Brain microvascular endothelial cell (primary cell): ENCODE results near the gene NCK1.

Experiments used
- DNase-seq: peaks from one replicate; pipeline ENCODE4 v3.0.0-alpha.2; 2020
- H3K27ac ChIP-seq: fragments of 250-450 bp; sonication (Bioruptor Pico); 2 replicates; pipeline ENCODE4 v1.5.1; 2020; ENCODE audit warnings: mild to moderate bottlenecking, moderate library complexity
- H3K27me3 ChIP-seq: fragments of 250-450 bp; sonication (Bioruptor Pico); replicated peaks from 2 replicates; pipeline ENCODE4 v1.5.1; 2020; ENCODE audit warnings: mild to moderate bottlenecking
- H3K36me3 ChIP-seq: fragments of 250-450 bp; sonication (Bioruptor Pico); replicated peaks from 2 replicates; pipeline ENCODE4 v1.5.1; 2020; ENCODE audit warnings: mild to moderate bottlenecking
- H3K4me3 ChIP-seq: 2 replicates; pipeline ENCODE4 v1.5.1; 2011; ENCODE audit warnings: low read depth, mild to moderate bottlenecking, control low read depth, low read length, moderate library complexity
- in situ Hi-C: cut with HindIII; loops from 2 replicates; pipeline ENCODE4 v1.10.0; 2017; ENCODE audit warnings: low sequenced_read_pairs, low pct_ligation_motif_present
- TF ChIP-seq, protein P1 (sequence below): IDR thresholded peaks from 2 replicates; pipeline ENCODE4 v1.5.1; 2011; ENCODE audit warnings: low read depth, mild to moderate bottlenecking, moderate library complexity, low read length, control low read depth, inconsistent platforms; ENCODE audit errors: missing control alignments

NCK1 gene

DNA sequence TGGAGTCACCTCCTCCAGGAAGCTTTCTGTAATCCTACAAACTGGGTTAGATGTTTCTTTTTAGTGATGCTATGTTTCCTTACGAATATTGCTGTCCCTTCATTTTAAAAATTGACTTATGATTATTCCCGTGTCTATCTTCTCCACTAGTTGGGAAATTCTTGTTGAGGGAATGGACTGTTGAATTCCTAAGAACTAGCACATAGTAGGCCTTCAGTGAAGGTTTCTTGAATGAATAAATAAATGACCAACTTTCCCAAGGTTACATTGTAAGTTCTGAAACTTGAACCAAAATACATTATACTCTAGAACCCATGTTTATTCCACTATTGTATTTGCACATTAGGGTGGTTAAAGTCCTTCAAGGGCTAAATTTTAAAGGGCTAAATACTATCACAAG is 95.0 kb downstream of the NCK1 start:
- TF ChIP-seq, protein P1, sequence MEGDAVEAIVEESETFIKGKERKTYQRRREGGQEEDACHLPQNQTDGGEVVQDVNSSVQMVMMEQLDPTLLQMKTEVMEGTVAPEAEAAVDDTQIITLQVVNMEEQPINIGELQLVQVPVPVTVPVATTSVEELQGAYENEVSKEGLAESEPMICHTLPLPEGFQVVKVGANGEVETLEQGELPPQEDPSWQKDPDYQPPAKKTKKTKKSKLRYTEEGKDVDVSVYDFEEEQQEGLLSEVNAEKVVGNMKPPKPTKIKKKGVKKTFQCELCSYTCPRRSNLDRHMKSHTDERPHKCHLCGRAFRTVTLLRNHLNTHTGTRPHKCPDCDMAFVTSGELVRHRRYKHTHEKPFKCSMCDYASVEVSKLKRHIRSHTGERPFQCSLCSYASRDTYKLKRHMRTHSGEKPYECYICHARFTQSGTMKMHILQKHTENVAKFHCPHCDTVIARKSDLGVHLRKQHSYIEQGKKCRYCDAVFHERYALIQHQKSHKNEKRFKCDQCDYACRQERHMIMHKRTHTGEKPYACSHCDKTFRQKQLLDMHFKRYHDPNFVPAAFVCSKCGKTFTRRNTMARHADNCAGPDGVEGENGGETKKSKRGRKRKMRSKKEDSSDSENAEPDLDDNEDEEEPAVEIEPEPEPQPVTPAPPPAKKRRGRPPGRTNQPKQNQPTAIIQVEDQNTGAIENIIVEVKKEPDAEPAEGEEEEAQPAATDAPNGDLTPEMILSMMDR, result no peak
- DNase-seq, result no peak
- Histone ChIP-seq H3K27me3 (no peaks in the 10 kb centered on the region), H3K27ac (no peak overlapping the region), H3K4me3 (no peak overlapping the region), H3K36me3 (no peaks in the 10 kb centered on the region)
- in situ Hi-C loops, result no loop called here

DNA sequence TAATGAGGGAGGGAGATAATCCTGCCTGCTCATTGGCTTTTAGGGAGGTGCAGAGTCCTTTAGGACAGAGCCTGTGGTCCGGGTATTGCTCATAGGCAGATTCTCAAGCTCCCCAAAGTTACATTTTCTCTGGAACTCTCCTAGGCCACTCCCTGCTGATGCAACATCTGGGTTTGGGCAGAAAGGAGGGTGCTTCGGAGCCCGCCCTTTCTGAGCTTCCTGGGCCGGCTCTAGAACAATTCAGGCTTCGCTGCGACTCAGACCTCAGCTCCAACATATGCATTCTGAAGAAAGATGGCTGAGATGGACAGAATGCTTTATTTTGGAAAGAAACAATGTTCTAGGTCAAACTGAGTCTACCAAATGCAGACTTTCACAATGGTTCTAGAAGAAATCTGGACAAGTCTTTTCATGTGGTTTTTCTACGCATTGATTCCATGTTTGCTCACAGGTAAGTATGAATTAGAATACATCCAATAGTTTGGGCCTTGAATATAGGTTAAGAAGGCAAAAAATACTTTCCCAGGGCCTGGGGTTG is 95.8 kb downstream of the NCK1 start, which contains the start of gene IL20RB:
Gene IL20RB (plus strand): TSS at position 233 of the 538 bp plus-strand sequence. CDS start 131 bp downstream, at position 364.
- no peaks in the 10 kb centered on the region for H3K27me3 ChIP-seq
- TF ChIP-seq, protein P1, result no peak
- no peaks in the 10 kb centered on the region for H3K36me3 ChIP-seq
- in situ Hi-C loops, result no loop called here
- no peak within 1 kb of the TSS for H3K4me3 ChIP-seq
- DNase-seq, result no peak
- no peak within 1 kb of the TSS for H3K27ac ChIP-seq

DNA sequence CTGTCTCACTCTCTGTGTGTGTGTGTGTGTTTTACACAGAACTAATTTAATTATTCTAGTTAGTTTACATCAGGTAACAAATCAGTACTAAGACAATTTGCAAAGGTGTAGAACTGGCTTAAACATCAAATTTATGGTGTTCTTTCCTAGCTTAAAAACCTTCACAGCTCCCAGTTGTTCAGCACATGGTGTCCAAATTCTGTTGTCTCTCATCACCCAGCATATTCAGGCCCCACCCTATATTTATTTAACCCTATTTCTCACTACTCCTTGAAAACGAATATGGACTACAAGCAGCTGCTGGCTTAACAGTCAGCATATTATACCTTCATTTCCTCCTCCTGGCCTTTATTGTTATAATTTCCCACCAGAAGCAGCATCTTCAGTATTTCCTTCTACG is 96.9 kb downstream of the NCK1 start:
- Histone ChIP-seq H3K4me3 (no peak overlapping the region), H3K27ac (no peak overlapping the region), H3K27me3 (no peaks in the 10 kb centered on the region), H3K36me3 (no peaks in the 10 kb centered on the region)
- DNase-seq, result no peak
- TF ChIP-seq, protein P1, result no peak
- in situ Hi-C loops, result no loop called here

DNA sequence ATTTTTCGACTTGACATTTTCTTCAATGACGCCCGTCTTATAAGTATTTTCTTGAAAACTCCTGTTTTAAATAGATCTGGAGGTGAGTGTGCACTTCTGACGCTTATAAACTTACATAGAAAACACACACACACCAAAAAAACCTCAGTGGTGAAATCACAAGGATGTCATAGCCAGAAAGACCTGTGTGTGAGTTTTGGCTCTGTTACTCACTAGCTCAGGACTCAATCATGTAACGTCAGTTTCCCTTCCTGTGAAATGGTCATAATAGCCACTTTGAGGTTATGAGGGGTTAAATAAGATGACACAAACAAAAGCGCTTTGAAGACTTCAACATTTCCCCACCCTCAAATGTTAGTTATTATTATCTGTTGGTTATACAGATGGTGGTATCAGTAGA is 97.6 kb downstream of the NCK1 start:
- in situ Hi-C loops, result no loop called here
- no peaks in the 10 kb centered on the region for H3K27me3 ChIP-seq
- no peak overlapping the region for H3K4me3 ChIP-seq
- no peaks in the 10 kb centered on the region for H3K36me3 ChIP-seq
- DNase-seq, result no peak
- H3K27ac ChIP-seq, result no peak overlapping the region
- TF ChIP-seq, protein P1, result no peak

DNA sequence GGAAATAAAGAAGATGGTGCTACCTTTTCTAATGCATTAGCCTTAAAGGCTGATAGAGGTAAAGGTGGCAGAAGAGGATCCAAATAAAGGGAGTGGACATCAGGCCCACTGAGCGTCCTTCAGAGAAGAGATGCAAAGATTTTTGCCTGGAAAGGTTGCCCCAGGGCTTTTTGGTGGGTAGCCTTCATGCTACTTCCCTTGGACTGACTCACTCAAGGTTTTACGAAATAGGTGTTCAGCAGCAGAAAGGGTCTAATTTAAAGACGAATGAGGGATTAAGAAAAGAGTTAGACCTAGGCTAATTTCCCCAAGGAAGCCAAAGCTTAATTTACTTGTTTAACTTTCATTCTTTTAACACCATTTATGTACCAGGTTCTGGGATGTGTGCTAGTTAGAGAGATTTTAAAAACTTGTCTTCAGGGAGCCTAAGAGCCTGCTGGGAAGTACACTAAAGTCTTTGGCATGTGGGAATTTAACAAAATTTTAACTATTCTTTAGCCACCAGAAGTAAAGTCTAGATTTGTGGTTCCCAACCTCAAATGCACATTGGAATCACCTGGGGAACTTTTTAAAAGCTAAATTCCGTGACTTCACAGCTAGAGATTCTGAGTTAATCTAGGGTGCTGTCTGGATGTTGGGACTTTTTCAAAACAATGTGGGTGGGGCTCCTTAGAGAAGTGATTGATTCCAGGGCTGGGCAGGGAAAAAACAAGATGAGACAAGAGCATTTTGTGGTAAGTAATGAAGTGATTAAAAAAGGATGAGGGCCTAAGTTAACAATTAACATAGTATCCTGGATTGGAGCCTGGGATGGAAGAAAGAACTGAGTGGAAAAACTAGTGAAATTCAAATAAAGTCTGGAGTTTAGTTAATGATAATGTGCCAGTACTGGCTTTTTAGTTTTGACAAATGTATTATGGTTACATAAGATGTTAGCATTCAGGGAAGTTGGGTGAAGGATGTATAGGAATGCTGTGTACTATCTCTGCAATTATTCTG is 99.1 kb downstream of the NCK1 start:
- Histone ChIP-seq H3K4me3 (no peak overlapping the region), H3K27ac (no peak overlapping the region), H3K36me3 (no peaks in the 10 kb centered on the region), H3K27me3 (no peaks in the 10 kb centered on the region)
- in situ Hi-C loops, result no loop called here
- no peak for DNase-seq
- TF ChIP-seq, protein P1, result no peak
